Keratinocyte (primary cell): Measurements from ENCODE around the gene MTMR4. TPM values are rescaled to one million over a fixed set of nuclear protein-coding genes. Genes with fewer than 3 reads are reported as not detected.
A peak's percentile ranks its signal among the peaks of the same experiment; 100 is the strongest.

ENCODE experiments used
- DNase-seq: peaks from one replicate; pipeline ENCODE4 v3.0.0-alpha.2; 2011; ENCODE audit warnings: low read depth, missing footprints, low spot score
- FAIRE-seq: peaks from 2 replicates; lab custom pipeline; 2011; peaks lifted over from hg19 to GRCh38; lab: Jason Lieb, UNC
- H2AFZ ChIP-seq: 2 replicates; pipeline ENCODE4 v1.6.0; 2012; ENCODE audit warnings: low read length, control low read depth, inconsistent platforms; ENCODE audit not compliant: control insufficient read depth
- H3K27ac ChIP-seq: 2 replicates; pipeline ENCODE4 v1.5.1; 2011; ENCODE audit warnings: low read length; ENCODE audit not compliant: control insufficient read depth, insufficient read depth
- H3K27me3 ChIP-seq: 3 replicates; pipeline ENCODE4 v1.6.0; 2011; ENCODE audit warnings: low read length; ENCODE audit not compliant: control insufficient read depth, insufficient read depth; ENCODE audit errors: extremely low read depth
- H3K36me3 ChIP-seq, 2 experiments: 2 replicates in 1 of 2; 3 replicates in 1 of 2; pipeline ENCODE4 v1.5.1; 2011; ENCODE audit warnings: low read length in 2 of 2, mild to moderate bottlenecking in 1 of 2; ENCODE audit not compliant: control insufficient read depth in 2 of 2, insufficient read depth in 2 of 2; ENCODE audit errors: extremely low read depth in 1 of 2
- H3K4me1 ChIP-seq: 3 replicates; pipeline ENCODE4 v1.5.1; 2011; ENCODE audit warnings: low read length; ENCODE audit not compliant: control insufficient read depth, insufficient read depth; ENCODE audit errors: extremely low read depth
- H3K4me2 ChIP-seq: 3 replicates; pipeline ENCODE4 v1.6.0; 2011; ENCODE audit warnings: low read depth, low read length; ENCODE audit not compliant: control insufficient read depth, insufficient read depth; ENCODE audit errors: extremely low read depth
- H3K4me3 ChIP-seq, 3 experiments: fragments of 200-600 bp in 1 of 3; sonication (generic) in 1 of 3; 2 replicates in 2 of 3; 3 replicates in 1 of 3; pipeline ENCODE4 v1.5.1; 2011 to 2016; ENCODE audit warnings: low read length in 3 of 3, mild to moderate bottlenecking in 3 of 3, control low read depth in 2 of 3, inconsistent platforms in 1 of 3, low read depth in 1 of 3, mixed read lengths in 1 of 3, mixed run types in 1 of 3, moderate library complexity in 1 of 3; ENCODE audit not compliant: control insufficient read depth in 2 of 3, insufficient read depth in 2 of 3; ENCODE audit errors: extremely low read depth in 1 of 3
- H3K79me2 ChIP-seq: 2 replicates; pipeline ENCODE4 v1.6.0; 2012; ENCODE audit warnings: low read length; ENCODE audit not compliant: control insufficient read depth, insufficient read depth
- H3K9ac ChIP-seq: 3 replicates; pipeline ENCODE4 v1.6.0; 2011; ENCODE audit warnings: low read length; ENCODE audit not compliant: control insufficient read depth, insufficient read depth; ENCODE audit errors: extremely low read depth
- H3K9me1 ChIP-seq: 3 replicates; pipeline ENCODE4 v1.6.0; 2011; ENCODE audit warnings: low read length; ENCODE audit not compliant: control insufficient read depth, insufficient read depth; ENCODE audit errors: extremely low read depth
- H3K9me3 ChIP-seq: 2 replicates; pipeline ENCODE4 v1.5.1; 2012; ENCODE audit warnings: low read depth, low read length; ENCODE audit not compliant: control insufficient read depth
- H4K20me1 ChIP-seq: 3 replicates; pipeline ENCODE4 v1.6.0; 2011; ENCODE audit warnings: low read length; ENCODE audit not compliant: control insufficient read depth, insufficient read depth; ENCODE audit errors: extremely low read depth
- CTCF ChIP-seq, 3 experiments: IDR thresholded peaks in 1 of 3; conservative IDR thresholded peaks in 1 of 3; optimal IDR thresholded peaks in 1 of 3; 2 replicates in 2 of 3; 3 replicates in 1 of 3; pipeline versions ENCODE3 to v1.5.1; 2011; ENCODE audit warnings: low read length in 3 of 3, mild to moderate bottlenecking in 3 of 3, moderate library complexity in 2 of 3, control low read depth in 1 of 3, inconsistent platforms in 1 of 3; ENCODE audit not compliant: insufficient read depth in 2 of 3; ENCODE audit errors: extremely low read depth in 1 of 3
- EZH2 ChIP-seq: IDR thresholded peaks from one replicate; pipeline ENCODE4 v1.6.1; 2012; ENCODE audit warnings: inconsistent platforms, mild to moderate bottlenecking, low read length, moderate library complexity
- dilution Hi-C: fragments of 300-500 bp; cut with MboI; formaldehyde crosslinking; loops from one replicate; pipeline ENCODE4 v1.7.0; 2020; ENCODE audit warnings: low sequenced_read_pairs; ENCODE audit not compliant: extremely low pct_ligation_motif_present
- polyA plus RNA-seq, 5 experiments: library from polyadenylated mRNA; depleted of rRNA in 3 of 5; stranded (reverse) in 3 of 5; stranded (forward) in 1 of 5; unstranded in 1 of 5; fragments of >200 nt; gene quantifications; 1 replicate in 1 of 5; 2 replicates in 3 of 5; 3 replicates in 1 of 5; pipeline versions ENCODE4 v1.2.1 to v1.2.3, GENCODE V29; 2011 to 2012; ENCODE audit warnings: missing spikeins in 2 of 5, low read depth in 1 of 5, low replicate concordance in 1 of 5

MTMR4 gene
- polyA plus RNA-seq, 1 donor (not counting 4 experiments of a cell fraction or from before 2014, with no cell fraction given) = 18.9 TPM

GRCh38 chr17:58541249-58541648 is 26.8 kb upstream of the MTMR4 start:
- Histone ChIP-seq H3K4me2 (no peak overlapping the region), H3K27ac (no peak overlapping the region), H3K79me2 (no peaks in the 10 kb centered on the region), H3K9me3 (no peaks in the 10 kb centered on the region), H3K9me1 (no peaks in the 10 kb centered on the region), H4K20me1 (no peaks in the 10 kb centered on the region), H2AFZ (no peak overlapping the region), H3K4me1 (no peaks in the 10 kb centered on the region), H3K36me3 (no peaks in the 10 kb centered on the region), H3K4me3 (no peak overlapping the region), H3K27me3 (peaks cover 3% of the 10 kb centered on the region), H3K9ac (no peak overlapping the region)
- DNase-seq (no peak), FAIRE-seq (no peak)
- TF ChIP-seq EZH2 (no peak), CTCF (optimal IDR thresholded peaks at IDR 0.05 in 1 of 3, IDR thresholded peaks at IDR 0.05 in 1 of 3, conservative IDR thresholded peaks at IDR 0.05 in 1 of 3; ENCODE audit: extremely low read depth in 1 of 3, insufficient read depth in 2 of 3, low read length in 3 of 3) (peak; percentile 49 to 70 (median 69))
- dilution Hi-C loops = no loop called here

- FAIRE-seq = no peak
- Histone ChIP-seq H2AFZ (no peak overlapping the region), H3K79me2 (no peaks in the 10 kb centered on the region), H3K9me3 (no peaks in the 10 kb centered on the region), H3K27ac (no peak overlapping the region), H3K9ac (no peak overlapping the region), H3K4me1 (no peaks in the 10 kb centered on the region), H4K20me1 (no peaks in the 10 kb centered on the region), H3K4me2 (no peak overlapping the region), H3K4me3 (no peak overlapping the region), H3K27me3 (peaks cover 9% of the 10 kb centered on the region), H3K36me3 (no peaks in the 10 kb centered on the region), H3K9me1 (no peaks in the 10 kb centered on the region)
- DNase-seq = no peak
- dilution Hi-C loops = no loop called here
- TF ChIP-seq CTCF (optimal IDR thresholded peaks at IDR 0.05 in 1 of 3, IDR thresholded peaks at IDR 0.05 in 1 of 3, conservative IDR thresholded peaks at IDR 0.05 in 1 of 3; ENCODE audit: extremely low read depth in 1 of 3, insufficient read depth in 2 of 3, low read length in 3 of 3) (no peak), EZH2 (no peak)
Observed at GRCh38 chr17:58539698-58540097, 25.3 kb upstream of the MTMR4 start.
